CD14-positive monocyte (primary cell): ENCODE results near the gene DENND1A. TPM values are rescaled to one million over a fixed set of nuclear protein-coding genes. Genes with fewer than 3 reads are reported as not detected.

ENCODE experiments used
- DNase-seq, 3 donors: peaks; one replicate each; pipeline ENCODE4 v3.0.0-alpha.2; 2011 to 2022
- H2AFZ ChIP-seq: 2 replicates; pipeline ENCODE4 v1.6.0; 2012; ENCODE audit warnings: mild to moderate bottlenecking, low read depth, low read length, inconsistent platforms; ENCODE audit not compliant: insufficient read depth, poor library complexity, severe bottlenecking
- H3K27ac ChIP-seq, 2 donors: 1 replicate in 1 of 2; 2 replicates in 1 of 2; pipeline ENCODE4 v1.5.1; 2012 to 2013; ENCODE audit warnings: low read length in 2 of 2, control low read depth in 1 of 2, inconsistent platforms in 1 of 2, low read depth in 1 of 2, mild to moderate bottlenecking in 1 of 2
- H3K27me3 ChIP-seq, 2 donors: one replicate each; pipeline versions ENCODE4 v1.6.0 to v1.6.1; 2011 to 2013; ENCODE audit warnings: low read length in 2 of 2; ENCODE audit not compliant: control insufficient read depth in 2 of 2, insufficient read depth in 2 of 2
- H3K36me3 ChIP-seq, 2 donors: replicated peaks in 1 of 2; 1 replicate in 1 of 2; 2 replicates in 1 of 2; pipeline versions ENCODE4 v1.5.1 to v1.6.1; 2012 to 2013; ENCODE audit warnings: low read length in 2 of 2, control low read depth in 1 of 2, inconsistent platforms in 1 of 2, mild to moderate bottlenecking in 1 of 2; ENCODE audit not compliant: insufficient read depth in 2 of 2, control insufficient read depth in 1 of 2
- H3K4me1 ChIP-seq, 2 donors: 1 replicate in 1 of 2; 2 replicates in 1 of 2; pipeline versions ENCODE4 v1.5.1 to v1.6.1; 2012 to 2013; ENCODE audit warnings: low read length in 2 of 2, control low read depth in 1 of 2, inconsistent platforms in 1 of 2, mild to moderate bottlenecking in 1 of 2, moderate library complexity in 1 of 2; ENCODE audit not compliant: insufficient read depth in 2 of 2, control insufficient read depth in 1 of 2
- H3K4me2 ChIP-seq: replicated peaks from 2 replicates; pipeline ENCODE3; 2012; ENCODE audit warnings: low read length, moderate library complexity, mild to moderate bottlenecking; ENCODE audit not compliant: poor library complexity, severe bottlenecking; ENCODE audit errors: extremely low read depth
- H3K4me3 ChIP-seq, 3 experiments: fragments of 200-600 bp in 1 of 3; sonication (generic) in 1 of 3; replicated peaks in 1 of 3; 1 replicate in 2 of 3; 2 replicates in 1 of 3; pipeline ENCODE4 v1.5.1; 2011 to 2013; ENCODE audit warnings: low read length in 3 of 3, mild to moderate bottlenecking in 3 of 3, control low read depth in 2 of 3, low read depth in 2 of 3, inconsistent platforms in 1 of 3, moderate library complexity in 1 of 3
- H3K79me2 ChIP-seq: 2 replicates; pipeline ENCODE4 v1.6.0; 2012; ENCODE audit warnings: mild to moderate bottlenecking, control low read depth, inconsistent platforms, low read length, moderate library complexity; ENCODE audit not compliant: insufficient read depth
- H3K9ac ChIP-seq: 2 replicates; pipeline ENCODE4 v1.6.0; 2017; ENCODE audit warnings: low read length, mild to moderate bottlenecking; ENCODE audit not compliant: insufficient read depth, poor library complexity, severe bottlenecking
- H3K9me3 ChIP-seq, 2 donors: replicated peaks in 1 of 2; 1 replicate in 1 of 2; 2 replicates in 1 of 2; pipeline versions ENCODE4 v1.5.1 to v1.6.1; 2012 to 2013; ENCODE audit warnings: low read length in 2 of 2, control low read depth in 1 of 2; ENCODE audit not compliant: control insufficient read depth in 1 of 2, insufficient read depth in 1 of 2
- H4K20me1 ChIP-seq: 2 replicates; pipeline ENCODE4 v1.6.0; 2012; ENCODE audit warnings: mild to moderate bottlenecking, low read length, control low read depth, moderate library complexity; ENCODE audit not compliant: insufficient read depth
- H3K27ac Mint-ChIP-seq, 7 donors: one replicate each; pipeline ENCODE4 v1.8.0; 2020; ENCODE audit warnings: mild to moderate bottlenecking in 7 of 7, mixed read lengths in 7 of 7, moderate library complexity in 6 of 7, inconsistent platforms in 2 of 7
- H3K27me3 Mint-ChIP-seq, 3 donors: one replicate each; pipeline ENCODE4 v1.8.0; 2021 to 2022; ENCODE audit warnings: low read depth in 3 of 3, mild to moderate bottlenecking in 3 of 3, mixed read lengths in 3 of 3, moderate library complexity in 3 of 3, inconsistent platforms in 1 of 3
- H3K36me3 Mint-ChIP-seq, 2 donors: one replicate each; pipeline ENCODE4 v1.8.0; 2020; ENCODE audit warnings: mixed read lengths in 2 of 2, inconsistent platforms in 1 of 2, mild to moderate bottlenecking in 1 of 2
- H3K4me1 Mint-ChIP-seq: one replicate; pipeline ENCODE4 v1.8.0; 2020; ENCODE audit warnings: mild to moderate bottlenecking, mixed read lengths
- H3K4me3 Mint-ChIP-seq, 2 donors: one replicate each; pipeline ENCODE4 v1.8.0; 2020; ENCODE audit warnings: mild to moderate bottlenecking in 2 of 2, mixed read lengths in 2 of 2, moderate library complexity in 1 of 2
- H3K9me3 Mint-ChIP-seq, 7 donors: one replicate each; pipeline ENCODE4 v1.8.0; 2020 to 2022; ENCODE audit warnings: mixed read lengths in 7 of 7, mild to moderate bottlenecking in 6 of 7, moderate library complexity in 6 of 7, inconsistent platforms in 2 of 7
- CTCF ChIP-seq: fragments of 200-600 bp; IDR thresholded peaks from one replicate; pipeline ENCODE4 v1.8.0; 2022; ENCODE audit warnings: antibody characterized with exemption, mild to moderate bottlenecking
- WGBS: methylation state at CpG from one replicate; pipeline ENCODE4 v1.1.5; 2013; ENCODE audit warnings: missing lambda C conversion rate; ENCODE audit not compliant: insufficient coverage; 5-methylcytosine and 5-hydroxymethylcytosine counted together
- intact Hi-C, 2 donors: fragments of 100-400 bp; cut with micrococcal nuclease; formaldehyde crosslinking; loops; one replicate each; pipeline versions ENCODE4 v1.15.0 to v1.15.1; 2023
- polyA plus RNA-seq, 3 donors: library from polyadenylated mRNA; depleted of rRNA in 1 of 3; unstranded in 2 of 3; stranded (reverse) in 1 of 3; fragments of 300-500 nt in 2 of 3; fragments of >200 nt in 1 of 3; fragmentation: Illumina TruSeq in 2 of 3; gene quantifications; 1 replicate in 2 of 3; 2 replicates in 1 of 3; pipeline ENCODE4 v1.2.3, GENCODE V29; 2012 to 2021

The DENND1A gene
- polyA plus RNA-seq, 3 donors = 24.8 to 73.0 (median 29.4) TPM

- no peak overlapping the region for H3K4me3 ChIP-seq
- 97% methylated on average over 12 of the region's 13 CpGs for WGBS
- Mint-ChIP-seq H3K27me3 (peaks cover 0 to 6% (median 3%) of the 10 kb centered on the region in 3 donors), H3K9me3 (no peaks in the 10 kb centered on the region), H3K4me3 (no peak overlapping the region), H3K36me3 (peaks cover 92 to 94% of the 10 kb centered on the region in 2 donors), H3K27ac (no peak overlapping the region), H3K4me1 (peaks cover 2% of the 10 kb centered on the region)
- intact Hi-C loops = no loop called here
- DNase-seq = no peak
- H3K27me3 ChIP-seq = no peaks in the 10 kb centered on the region
- no peak overlapping the region for H3K9ac ChIP-seq
- H3K4me1 ChIP-seq = peaks cover 0 to under 1% of the 10 kb centered on the region in 2 donors
- peaks cover 87 to 100% of the 10 kb centered on the region in 2 donors for H3K36me3 ChIP-seq
- H2AFZ ChIP-seq = no peak overlapping the region
- no peak overlapping the region for H3K27ac ChIP-seq
- TF ChIP-seq CTCF = no peak
- peaks cover 28% of the 10 kb centered on the region for H4K20me1 ChIP-seq
- H3K79me2 ChIP-seq = no peaks in the 10 kb centered on the region
- no peak overlapping the region for H3K4me2 ChIP-seq
- H3K9me3 ChIP-seq = no peaks in the 10 kb centered on the region
Measured at GRCh38 chr9:123421186-123421585, 508.7 kb downstream of the DENND1A start.

DNA sequence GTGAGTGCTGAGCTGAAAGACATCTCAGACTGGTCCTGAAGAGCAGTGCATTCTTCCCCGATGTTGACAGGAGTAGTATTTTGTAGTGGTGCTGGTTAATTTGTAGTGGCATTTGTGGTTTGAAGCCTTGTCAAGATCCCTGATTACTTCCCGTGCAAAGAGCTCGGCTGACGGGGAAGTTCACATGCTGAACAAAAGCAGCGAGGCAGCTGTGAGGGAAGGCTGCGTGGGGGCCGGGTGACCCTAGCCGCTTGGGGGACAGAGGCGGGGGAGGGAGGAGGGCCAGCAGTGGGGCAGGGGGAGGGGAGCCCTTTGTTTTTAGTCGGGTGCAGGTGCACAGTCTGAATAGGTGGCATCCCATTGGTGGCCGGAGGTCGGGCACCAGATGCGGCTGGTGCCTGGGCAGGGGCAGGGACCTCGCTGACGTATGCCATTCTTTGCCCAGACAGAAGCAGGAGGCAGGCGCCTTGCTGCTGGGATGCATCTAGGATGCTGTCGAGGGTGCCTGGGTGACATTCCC, 509.3 kb downstream of the DENND1A start:
- Histone ChIP-seq H3K27ac (no peak overlapping the region), H3K4me2 (no peak overlapping the region), H3K79me2 (no peaks in the 10 kb centered on the region), H2AFZ (no peak overlapping the region), H3K9me3 (no peaks in the 10 kb centered on the region), H3K27me3 (no peaks in the 10 kb centered on the region), H3K4me1 (no peaks in the 10 kb centered on the region), H3K9ac (no peak overlapping the region), H3K36me3 (peaks cover 89 to 100% of the 10 kb centered on the region in 2 donors), H4K20me1 (peaks cover 23% of the 10 kb centered on the region), H3K4me3 (no peak overlapping the region)
- Mint-ChIP-seq H3K27ac (peak overlapping the region in 4 of 7 donors; percentile 2 to 62 (median 24)), H3K4me1 (no peaks in the 10 kb centered on the region), H3K4me3 (no peak overlapping the region), H3K27me3 (peaks cover 0 to 6% (median 3%) of the 10 kb centered on the region in 3 donors), H3K9me3 (no peaks in the 10 kb centered on the region), H3K36me3 (peaks cover 91 to 94% of the 10 kb centered on the region in 2 donors)
- DNase-seq = no peak
- intact Hi-C loops = no loop called here
- no peak for TF ChIP-seq CTCF
- WGBS = 49% methylated on average over 14 of the region's 17 CpGs
